AG20443 (cell line): ENCODE results near the gene FLT3LG.
A peak's percentile ranks its signal among the peaks of the same experiment; 100 is the strongest.

Experiments
- DNase-seq: peaks from one replicate; pipeline ENCODE4 v3.0.0; 2012; ENCODE audit warnings: low spot score, mixed read lengths

The FLT3LG gene

DNA sequence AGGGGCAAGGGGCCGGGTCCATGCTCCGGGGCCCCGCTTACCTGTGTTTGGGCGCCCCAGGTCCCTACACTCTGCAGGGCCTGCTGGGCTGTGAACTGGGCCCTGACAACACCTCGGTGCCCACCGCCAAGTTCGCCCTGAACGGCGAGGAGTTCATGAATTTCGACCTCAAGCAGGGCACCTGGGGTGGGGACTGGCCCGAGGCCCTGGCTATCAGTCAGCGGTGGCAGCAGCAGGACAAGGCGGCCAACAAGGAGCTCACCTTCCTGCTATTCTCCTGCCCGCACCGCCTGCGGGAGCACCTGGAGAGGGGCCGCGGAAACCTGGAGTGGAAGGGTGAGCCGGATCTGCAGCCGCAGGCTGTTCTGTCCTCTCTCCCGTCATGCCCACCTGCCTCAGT is 40.1 kb downstream of the FLT3LG start:
- no peak for DNase-seq

DNA sequence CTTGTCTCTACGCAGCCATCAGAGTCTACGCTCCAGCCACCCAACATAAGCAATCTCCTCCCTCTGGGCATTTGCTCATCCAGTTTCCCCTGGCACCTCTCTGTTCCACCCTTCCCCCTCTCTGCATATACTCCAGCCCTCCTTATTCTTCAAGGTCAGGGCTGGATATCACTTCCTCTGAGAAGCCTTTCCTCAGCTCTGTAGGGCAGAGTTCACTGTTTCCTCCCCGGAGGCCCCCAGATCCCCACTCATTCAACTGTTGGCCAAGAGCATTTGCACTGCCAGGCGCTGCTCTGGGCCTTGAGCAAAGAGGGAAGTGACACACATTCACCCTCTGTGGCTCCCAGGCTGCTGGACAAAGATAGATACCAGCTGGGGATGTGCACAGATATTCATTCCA is 41.8 kb downstream of the FLT3LG start:
- DNase-seq, result no peak

DNA sequence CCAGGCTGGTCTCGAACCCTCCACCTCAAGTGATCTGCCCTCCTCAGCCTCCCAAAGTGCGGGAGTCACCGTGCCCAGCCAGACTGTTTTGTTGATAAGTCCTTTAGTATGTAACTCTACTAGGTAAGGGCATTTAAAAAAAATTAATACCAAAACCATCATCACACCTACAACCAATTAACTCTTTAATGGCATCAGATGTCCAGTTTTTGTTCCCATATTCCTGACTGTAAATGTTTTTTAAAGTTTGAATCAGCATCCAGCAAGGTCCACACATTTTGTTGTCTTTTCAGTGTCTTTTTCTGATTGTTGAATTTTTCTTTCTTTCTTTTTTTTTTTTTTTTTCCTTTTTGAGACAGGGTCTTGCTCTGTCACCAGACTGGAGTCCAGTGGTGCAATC is 44.0 kb downstream of the FLT3LG start:
- no peak for DNase-seq

DNA sequence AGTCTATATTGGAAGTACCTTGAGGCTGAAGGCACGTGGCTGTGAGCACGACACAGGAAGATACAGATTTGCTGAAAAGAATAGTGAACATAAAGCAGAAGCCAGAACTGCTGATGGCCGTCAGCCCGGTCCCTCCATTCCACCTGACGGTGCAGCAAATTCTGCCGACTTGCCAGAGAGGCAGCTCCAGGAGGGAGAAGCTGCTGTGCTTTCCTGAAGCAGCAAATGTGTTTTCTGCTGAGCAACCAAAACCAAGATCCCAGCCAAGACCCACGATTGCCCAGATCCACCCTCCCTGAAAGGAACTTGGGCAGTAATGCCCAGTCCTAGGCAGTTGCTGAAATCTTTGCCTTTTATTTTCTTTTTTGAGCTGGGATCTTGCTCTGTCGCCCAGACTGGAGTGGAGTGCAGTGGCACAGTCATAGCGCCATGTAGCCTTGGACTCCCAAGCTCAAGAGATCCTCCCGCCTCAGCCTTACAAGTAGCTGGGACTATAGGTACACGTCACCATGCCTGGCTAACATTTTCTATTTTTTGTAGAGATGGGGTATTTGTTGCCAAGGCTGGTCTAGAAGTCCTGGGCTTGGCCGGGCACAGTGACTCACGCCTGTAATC is 46.8 kb downstream of the FLT3LG start:
- no peak for DNase-seq

DNA sequence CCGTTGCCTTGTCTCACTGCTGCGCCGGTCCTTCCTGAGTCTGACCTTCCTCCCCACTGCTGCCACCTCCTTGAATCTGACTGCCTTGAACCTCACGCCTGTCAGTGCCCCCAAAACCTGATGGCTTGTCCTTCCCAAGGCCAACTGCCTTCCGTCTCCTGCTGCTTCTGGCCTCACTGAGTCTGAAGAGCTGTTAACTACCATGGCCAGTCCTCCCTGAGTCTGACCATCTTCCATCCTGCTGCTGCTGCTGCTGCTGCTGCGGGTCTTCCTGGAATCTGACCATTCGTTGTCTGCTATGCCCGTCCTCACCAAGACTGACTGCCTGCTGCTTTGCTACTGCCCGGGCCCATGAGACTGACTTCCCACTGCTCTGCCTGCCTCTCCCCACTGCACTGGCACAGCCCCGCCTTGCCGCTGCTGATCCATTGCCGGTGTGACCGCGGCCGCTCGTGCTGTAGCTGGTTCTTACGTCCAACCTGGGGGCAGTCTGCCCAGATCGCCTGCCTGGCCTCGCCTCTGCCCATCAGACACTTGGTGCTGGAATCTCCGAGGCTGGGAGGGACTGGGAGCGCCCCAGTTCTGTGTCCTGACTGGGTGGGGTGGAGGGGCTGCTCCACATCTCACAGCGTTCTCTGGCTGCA is 50.9 kb downstream of the FLT3LG start:
- DNase-seq, result no peak

DNA sequence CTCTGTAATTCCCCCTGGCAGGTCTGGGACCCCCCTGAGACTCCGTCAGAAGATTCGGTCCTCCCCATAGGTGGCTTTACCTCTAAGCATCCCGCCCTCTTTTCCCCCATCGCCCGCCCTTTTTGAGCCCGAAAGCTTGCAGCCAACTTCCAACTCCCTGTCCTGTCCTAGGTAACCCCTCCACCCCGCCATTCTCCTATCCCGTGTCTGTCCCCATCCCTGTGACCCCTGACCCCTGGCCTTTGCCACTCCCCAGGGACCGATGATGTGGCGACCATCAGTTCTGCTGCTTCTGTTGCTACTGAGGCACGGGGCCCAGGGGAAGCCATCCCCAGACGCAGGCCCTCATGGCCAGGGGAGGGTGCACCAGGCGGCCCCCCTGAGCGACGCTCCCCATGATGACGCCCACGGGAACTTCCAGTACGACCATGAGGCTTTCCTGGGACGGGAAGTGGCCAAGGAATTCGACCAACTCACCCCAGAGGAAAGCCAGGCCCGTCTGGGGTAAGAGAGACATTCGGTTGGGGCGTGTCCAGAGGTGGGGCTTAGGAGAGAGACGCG is 54.3 kb downstream of the FLT3LG start:
- peak; percentile 70 for DNase-seq

DNA sequence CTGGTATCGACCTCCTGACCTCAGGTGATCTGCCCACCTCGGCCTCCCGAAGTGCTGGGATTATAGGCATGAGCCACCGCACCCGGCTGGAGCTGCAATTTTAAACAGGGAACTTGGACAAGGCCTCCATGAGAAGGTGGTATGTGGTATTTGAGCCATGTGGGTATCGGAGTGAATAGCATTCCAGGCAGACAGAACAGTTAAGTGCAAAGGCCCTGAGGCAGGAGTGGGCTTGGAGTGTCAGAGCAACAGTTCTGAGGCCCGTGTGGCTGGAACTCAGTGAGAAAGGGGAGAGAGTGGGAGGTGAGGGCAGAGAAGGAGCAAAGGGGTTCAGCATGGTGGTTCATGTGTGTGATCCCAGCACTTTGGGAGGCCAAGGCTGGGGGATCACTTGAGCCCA is 56.7 kb downstream of the FLT3LG start:
- DNase-seq, result no peak

DNA sequence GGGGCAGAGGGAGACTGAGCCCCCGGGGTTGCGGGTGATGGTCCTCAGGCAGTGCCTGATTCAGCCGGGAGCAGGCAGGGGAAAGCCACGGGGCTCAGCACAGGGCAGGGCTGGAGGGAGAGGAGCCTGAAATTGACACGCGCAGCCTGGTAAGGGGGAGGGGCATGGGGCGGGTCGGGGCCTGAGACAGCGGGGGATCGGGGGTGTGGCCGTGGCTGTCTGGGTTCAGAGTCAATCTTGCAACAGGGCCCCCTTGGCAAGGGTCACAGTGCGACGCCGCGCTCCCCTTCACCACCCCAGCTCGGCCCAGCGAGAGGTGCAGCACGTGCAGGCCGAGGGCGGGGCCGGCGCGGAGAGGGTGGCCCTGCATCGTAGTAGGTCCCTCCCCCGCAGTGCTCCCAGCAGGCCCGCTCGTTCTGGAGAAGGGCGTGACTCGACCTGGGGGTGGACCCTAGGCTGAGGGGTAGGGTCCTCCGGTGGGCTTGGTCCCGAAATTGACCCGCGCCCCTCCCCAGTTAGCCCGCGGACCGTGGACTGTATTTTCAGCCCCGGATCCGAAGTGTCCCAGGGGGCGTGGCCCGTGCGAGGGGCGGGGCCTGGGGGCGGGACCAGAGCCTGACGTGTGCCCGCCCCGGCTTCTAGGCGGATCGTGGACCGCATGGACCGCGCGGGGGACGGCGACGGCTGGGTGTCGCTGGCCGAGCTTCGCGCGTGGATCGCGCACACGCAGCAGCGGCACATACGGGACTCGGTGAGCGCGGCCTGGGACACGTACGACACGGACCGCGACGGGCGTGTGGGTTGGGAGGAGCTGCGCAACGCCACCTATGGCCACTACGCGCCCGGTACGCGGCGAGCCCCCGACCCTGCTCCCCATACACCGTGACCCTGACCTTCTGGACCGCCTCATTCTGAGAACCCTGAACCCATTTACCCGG is 59.8 kb downstream of the FLT3LG start:
- peak; percentile 79 for DNase-seq

DNA sequence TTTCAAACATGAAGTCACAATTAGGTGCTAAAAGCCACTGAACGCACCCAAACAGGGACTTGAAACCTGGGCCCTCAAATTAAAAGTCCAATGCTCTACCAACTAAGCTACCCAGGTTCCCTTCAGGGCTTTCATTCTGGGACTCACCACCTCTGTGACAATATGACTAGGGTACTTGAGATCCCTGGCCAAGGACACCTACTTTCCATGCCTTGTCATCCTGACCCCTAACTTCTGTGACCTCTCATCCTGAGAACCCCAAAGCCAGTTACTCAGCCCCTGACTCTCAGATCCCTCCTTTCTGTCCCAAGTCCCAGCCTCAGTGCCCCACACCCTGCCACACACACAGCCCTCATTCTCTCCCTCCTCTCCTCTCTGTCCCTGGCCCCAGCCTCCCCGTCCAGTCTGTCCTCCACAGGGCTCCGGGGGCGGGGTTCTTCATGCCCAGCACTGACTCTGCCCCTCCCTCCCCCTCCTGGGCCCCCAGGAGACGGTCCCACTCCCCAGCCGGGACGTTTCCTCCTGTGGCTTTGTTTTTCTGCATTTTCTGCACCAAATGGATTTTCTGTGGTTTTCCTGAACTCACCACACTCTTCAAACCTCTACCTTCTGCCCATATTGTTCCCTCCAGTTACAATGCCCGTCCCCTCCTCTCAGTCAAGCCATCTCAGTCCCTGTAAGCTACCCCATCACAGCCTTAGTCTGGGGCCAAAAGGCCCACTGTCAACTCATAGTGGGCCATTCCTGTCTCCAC is 60.8 kb downstream of the FLT3LG start:
- DNase-seq, result no peak
